ENCODE data around the gene CFAP251. TPM values are rescaled to one million over a fixed set of nuclear protein-coding genes. Genes with fewer than 3 reads are reported as not detected.

The CFAP251 gene
- total RNA-seq, 1 donor from 2014 or later = 0.92 TPM

DNA sequence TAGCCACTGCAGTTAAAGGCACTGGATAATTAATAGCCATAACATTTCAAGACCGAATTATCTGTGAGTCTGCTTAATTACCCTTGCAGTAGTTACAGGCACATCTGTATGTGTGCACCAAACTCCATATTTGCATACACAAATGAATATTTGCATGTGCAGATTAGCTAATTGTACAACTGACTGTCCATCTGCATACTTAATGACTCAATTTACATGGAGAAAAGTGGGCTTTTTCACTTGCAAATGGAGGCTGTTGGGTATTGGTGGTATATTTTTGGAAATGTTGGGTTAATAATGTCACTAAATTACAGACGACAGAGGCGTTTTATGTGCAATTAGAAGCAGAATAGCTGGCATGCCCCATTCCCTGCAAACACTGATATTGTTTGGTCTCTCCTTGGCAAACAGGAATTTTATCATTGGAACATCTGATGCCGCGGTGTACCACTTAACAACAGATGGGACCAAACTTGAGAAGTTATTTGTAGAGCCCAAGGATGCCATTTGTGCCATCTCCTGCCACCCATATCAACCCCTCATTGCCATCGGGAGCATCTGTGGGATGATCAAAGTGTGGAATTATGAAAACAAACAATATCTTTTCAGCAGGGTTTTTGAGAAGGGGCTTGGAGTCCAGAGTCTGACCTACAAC lies 39.6 kb downstream of the CFAP251 start:
- DNase-seq (ENCODE audit: low spot score) = no peak
- H3K4me2 ChIP-seq = no peak overlapping the region
- no peak overlapping the region for H3K27ac Mint-ChIP-seq

DNA sequence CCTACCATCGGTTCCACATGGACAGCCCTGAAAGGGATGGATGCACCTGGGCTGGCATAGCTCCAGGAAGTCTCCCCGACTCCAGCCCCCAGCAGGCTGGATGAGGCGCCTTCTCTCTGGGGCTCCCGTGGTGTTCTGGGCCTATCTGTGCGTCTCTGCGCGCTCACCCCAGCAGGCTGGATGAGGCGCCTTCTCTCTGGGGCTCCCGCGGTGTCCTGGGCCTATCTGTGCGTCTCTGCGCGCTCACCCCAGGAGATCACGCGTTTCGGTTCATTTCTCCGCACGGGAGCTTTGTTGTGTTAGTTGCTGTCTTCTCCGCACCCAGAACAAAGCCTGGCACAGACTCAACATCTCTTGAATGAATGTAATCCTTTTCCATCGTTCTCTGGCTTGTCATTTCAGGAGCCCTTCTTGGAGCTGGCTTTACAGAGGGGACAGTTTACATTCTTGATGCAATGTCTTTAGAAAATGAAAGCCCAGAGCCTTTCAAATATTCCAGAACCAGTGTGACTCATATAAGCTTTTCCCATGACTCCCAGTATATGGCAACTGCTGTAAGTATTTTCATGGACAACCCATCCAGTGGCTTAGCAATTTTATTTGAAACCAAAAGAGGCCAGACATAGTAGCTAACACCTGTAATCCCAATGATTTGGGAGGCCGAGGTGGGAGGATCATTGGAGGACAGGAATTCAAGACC lies 40.3 kb downstream of the CFAP251 start:
- Mint-ChIP-seq H3K27me3 (ENCODE audit: insufficient read depth, low read depth) (peaks cover 2% of the 10 kb centered on the region), H3K4me3 (no peak overlapping the region), H3K36me3 (no peaks in the 10 kb centered on the region), H3K27ac (no peak overlapping the region), H3K4me1 (no peaks in the 10 kb centered on the region), H3K9me3 (peaks cover 2% of the 10 kb centered on the region)
- Histone ChIP-seq H3K79me2 (ENCODE audit: low read depth) (no peaks in the 10 kb centered on the region), H3F3A (ENCODE audit: low read depth) (no peaks in the 10 kb centered on the region), H2AFZ (replicated peaks) (peak overlapping the region; percentile 7), H3K4me3 (no peak overlapping the region), H3K27ac (no peak overlapping the region), H3K4me2 (no peak overlapping the region), H3K36me3 (no peaks in the 10 kb centered on the region), H3K27me3 (no peaks in the 10 kb centered on the region), H3K4me1 (peaks cover 3% of the 10 kb centered on the region), H3K9me3 (ENCODE audit: low read depth) (no peaks in the 10 kb centered on the region), H4K20me1 (ENCODE audit: low read depth) (no peaks in the 10 kb centered on the region), H3K9ac (no peak overlapping the region)
- DNase-seq (ENCODE audit: low spot score) = peak; percentile 9
- TF ChIP-seq EZH2 (IDR thresholded peaks at IDR 0.05) (no peak), EZH2phosphoT487 (IDR thresholded peaks at IDR 0.05) (no peak)
- TF ChIP-seq, protein P1, sequence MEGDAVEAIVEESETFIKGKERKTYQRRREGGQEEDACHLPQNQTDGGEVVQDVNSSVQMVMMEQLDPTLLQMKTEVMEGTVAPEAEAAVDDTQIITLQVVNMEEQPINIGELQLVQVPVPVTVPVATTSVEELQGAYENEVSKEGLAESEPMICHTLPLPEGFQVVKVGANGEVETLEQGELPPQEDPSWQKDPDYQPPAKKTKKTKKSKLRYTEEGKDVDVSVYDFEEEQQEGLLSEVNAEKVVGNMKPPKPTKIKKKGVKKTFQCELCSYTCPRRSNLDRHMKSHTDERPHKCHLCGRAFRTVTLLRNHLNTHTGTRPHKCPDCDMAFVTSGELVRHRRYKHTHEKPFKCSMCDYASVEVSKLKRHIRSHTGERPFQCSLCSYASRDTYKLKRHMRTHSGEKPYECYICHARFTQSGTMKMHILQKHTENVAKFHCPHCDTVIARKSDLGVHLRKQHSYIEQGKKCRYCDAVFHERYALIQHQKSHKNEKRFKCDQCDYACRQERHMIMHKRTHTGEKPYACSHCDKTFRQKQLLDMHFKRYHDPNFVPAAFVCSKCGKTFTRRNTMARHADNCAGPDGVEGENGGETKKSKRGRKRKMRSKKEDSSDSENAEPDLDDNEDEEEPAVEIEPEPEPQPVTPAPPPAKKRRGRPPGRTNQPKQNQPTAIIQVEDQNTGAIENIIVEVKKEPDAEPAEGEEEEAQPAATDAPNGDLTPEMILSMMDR (IDR thresholded peaks at IDR 0.05) = no peak

More for the DNA sequence above, 39.6 kb downstream of the CFAP251 start:
- Histone ChIP-seq H3F3A (ENCODE audit: low read depth) (no peaks in the 10 kb centered on the region), H3K9ac (no peak overlapping the region), H2AFZ (replicated peaks) (no peak overlapping the region), H3K36me3 (no peaks in the 10 kb centered on the region), H3K27me3 (no peaks in the 10 kb centered on the region), H3K4me1 (peaks cover 3% of the 10 kb centered on the region), H3K4me3 (no peak overlapping the region), H3K9me3 (ENCODE audit: low read depth) (no peaks in the 10 kb centered on the region), H3K79me2 (ENCODE audit: low read depth) (no peaks in the 10 kb centered on the region), H4K20me1 (ENCODE audit: low read depth) (no peaks in the 10 kb centered on the region), H3K27ac (no peak overlapping the region)
- Mint-ChIP-seq H3K4me3 (no peak overlapping the region), H3K4me1 (no peaks in the 10 kb centered on the region), H3K27me3 (ENCODE audit: insufficient read depth, low read depth) (peaks cover 3% of the 10 kb centered on the region), H3K36me3 (no peaks in the 10 kb centered on the region), H3K9me3 (peaks cover 2% of the 10 kb centered on the region)
- TF ChIP-seq EZH2 (IDR thresholded peaks at IDR 0.05) (no peak), EZH2phosphoT487 (IDR thresholded peaks at IDR 0.05) (no peak)
- TF ChIP-seq, protein P1 (IDR thresholded peaks at IDR 0.05) = no peak

GRCh38 chr12:121960541-121960940 lies 42.1 kb downstream of the CFAP251 start:
- Histone ChIP-seq H3F3A (ENCODE audit: low read depth) (no peaks in the 10 kb centered on the region), H4K20me1 (ENCODE audit: low read depth) (no peaks in the 10 kb centered on the region), H3K36me3 (no peaks in the 10 kb centered on the region), H3K4me1 (peaks cover 3% of the 10 kb centered on the region), H3K4me3 (no peak overlapping the region), H2AFZ (replicated peaks) (no peak overlapping the region), H3K79me2 (ENCODE audit: low read depth) (no peaks in the 10 kb centered on the region), H3K27me3 (no peaks in the 10 kb centered on the region), H3K9me3 (ENCODE audit: low read depth) (no peaks in the 10 kb centered on the region), H3K9ac (no peak overlapping the region), H3K4me2 (no peak overlapping the region), H3K27ac (no peak overlapping the region)
- no peak for TF ChIP-seq EZH2 (IDR thresholded peaks at IDR 0.05)
- no peak for DNase-seq (ENCODE audit: low spot score)
- no peaks in the 10 kb centered on the region for H3K36me3 Mint-ChIP-seq
- H3K27ac Mint-ChIP-seq = peak overlapping the region; percentile 63
- H3K27me3 Mint-ChIP-seq (ENCODE audit: insufficient read depth, low read depth) = no peaks in the 10 kb centered on the region
- no peaks in the 10 kb centered on the region for H3K4me1 Mint-ChIP-seq
- no peak overlapping the region for H3K4me3 Mint-ChIP-seq
- H3K9me3 Mint-ChIP-seq = no peaks in the 10 kb centered on the region
